T-helper 22 cell (primary cell): ENCODE measurements around the gene RACGAP1.

Experiments used
- DNase-seq: peaks from one replicate; pipeline ENCODE4 v3.0.0-alpha.2; 2020; ENCODE audit warnings: low read depth

The RACGAP1 gene

DNA sequence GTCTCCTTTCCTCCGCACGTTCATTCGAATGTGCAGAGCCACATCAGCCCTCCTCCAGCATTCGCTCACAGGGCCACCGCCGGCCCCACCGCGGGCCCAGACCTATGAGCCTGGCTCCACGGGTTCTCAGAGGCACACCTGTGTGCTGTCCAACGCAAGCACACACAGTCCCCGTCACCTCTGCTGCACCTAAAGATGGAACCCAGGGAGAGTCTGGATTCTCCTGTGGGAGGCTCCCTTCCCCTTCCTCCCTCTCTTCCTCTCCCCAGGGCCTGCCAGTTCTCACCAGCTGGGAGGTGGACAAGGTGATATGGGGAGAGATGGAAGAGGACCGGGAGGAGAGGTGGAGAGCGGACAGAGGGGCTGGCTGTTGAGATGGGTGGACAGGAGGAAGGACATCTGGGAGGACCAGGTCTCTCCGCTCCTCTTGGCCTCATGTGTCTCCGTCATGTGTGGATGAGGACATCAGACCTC, 57.5 kb downstream of the RACGAP1 start:
- DNase-seq, result no peak

DNA sequence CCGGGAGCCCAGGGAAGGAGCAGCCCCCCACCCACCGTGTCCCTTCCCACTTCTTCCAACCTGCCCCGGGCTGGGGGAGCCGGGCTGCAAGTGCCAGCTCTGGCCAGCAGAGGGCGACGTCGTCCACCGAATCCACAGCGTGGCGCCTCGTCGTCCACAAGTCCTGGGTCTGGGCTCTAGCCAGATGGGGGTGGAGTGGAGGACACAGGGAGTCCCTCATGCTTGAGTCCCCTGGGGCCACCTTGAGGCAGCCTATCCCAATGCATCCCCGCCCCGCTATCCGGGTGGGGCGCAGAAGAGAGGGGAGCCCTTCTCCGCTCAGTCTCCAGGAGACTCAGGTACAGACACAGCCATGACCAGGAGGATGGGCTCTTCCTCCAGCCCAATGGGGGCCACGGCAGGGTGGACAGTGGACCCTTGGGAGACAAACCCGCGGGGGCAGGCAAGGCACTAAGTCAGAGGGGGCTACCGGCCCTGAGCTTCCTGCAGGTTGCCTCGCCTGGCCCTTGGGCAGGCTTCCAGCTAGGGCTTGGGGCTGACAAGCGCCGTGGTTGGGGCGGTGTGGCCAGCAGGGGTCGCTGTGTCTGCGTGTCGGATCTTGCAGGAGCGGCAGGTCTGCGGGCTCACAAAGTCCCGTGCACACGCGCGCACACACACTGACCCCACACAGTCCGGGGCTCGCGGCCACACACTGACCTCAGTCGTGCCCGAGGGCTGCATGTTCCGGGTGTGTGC, 58.1 kb downstream of the RACGAP1 start:
- peak; percentile 70 for DNase-seq

DNA sequence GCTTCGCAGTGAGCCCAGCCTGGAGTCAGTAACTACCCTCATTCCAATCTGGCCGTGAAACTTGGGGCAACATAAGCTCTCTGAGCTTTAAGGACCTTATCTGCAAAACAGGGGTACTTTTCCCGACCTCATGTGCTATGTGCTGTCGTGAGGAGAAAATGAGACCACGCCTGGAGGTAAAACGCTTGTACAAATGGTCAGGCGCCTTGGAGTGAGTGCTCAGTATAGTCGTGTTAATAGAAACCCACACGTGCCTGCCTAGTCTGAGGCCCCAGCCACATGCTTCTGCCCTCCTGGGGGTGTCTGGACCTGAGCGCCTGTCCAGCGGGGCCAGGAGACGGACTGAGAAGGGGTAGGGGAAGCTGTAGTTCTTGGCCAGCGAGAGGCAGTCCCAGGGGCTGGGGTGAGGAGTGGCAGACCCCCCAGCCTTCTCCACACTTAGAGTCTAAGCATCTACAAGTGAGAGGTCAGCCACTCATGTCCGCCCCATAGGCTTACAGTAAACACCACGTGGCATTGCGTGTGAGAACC, 58.7 kb downstream of the RACGAP1 start:
- no peak for DNase-seq

DNA sequence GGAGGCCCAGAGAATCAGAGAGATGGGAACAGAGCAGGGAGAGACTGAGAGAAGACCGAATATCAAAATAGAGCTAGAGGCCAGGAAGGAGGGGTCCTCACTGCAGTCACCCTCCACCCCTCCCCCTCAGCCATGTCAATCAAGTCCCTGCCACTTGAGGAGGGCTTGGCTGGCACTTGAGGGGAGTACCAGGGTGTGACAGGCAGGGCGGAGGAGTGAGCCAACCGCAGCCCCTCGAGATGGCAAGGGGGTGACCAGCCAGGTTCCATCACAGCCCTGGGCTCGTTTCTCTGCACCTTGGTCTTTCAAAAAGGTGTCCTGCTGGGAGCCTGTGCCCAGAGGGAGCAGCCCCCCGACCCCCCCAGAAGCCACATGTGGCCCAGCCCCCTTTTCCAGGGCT, 59.5 kb downstream of the RACGAP1 start:
- no peak for DNase-seq

DNA sequence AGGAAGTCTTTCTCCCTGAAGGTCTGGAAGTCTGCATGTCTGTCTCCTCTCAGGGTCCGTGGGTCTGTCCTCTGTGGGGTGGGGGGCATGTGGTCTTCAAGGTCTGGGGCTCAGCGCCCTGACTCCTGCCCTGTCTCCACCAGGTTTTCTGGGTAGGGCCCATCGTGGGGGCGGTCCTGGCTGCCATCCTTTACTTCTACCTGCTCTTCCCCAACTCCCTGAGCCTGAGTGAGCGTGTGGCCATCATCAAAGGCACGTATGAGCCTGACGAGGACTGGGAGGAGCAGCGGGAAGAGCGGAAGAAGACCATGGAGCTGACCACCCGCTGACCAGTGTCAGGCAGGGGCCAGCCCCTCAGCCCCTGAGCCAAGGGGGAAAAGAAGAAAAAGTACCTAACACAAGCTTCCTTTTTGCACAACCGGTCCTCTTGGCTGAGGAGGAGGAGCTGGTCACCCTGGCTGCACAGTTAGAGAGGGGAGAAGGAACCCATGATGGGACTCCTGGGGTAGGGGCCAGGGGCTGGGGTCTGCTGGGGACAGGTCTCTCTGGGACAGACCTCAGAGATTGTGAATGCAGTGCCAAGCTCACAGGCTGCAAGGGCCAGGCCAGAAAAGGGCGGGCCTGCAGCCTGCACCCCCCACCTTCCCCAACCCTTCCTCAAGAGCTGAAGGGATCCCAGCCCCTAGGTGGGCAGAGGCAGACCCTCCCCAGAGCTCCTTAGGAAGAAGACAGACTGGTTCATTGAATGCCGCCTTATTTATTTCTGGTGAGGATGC, 60.3 kb downstream of the RACGAP1 start:
- DNase-seq, result no peak

DNA sequence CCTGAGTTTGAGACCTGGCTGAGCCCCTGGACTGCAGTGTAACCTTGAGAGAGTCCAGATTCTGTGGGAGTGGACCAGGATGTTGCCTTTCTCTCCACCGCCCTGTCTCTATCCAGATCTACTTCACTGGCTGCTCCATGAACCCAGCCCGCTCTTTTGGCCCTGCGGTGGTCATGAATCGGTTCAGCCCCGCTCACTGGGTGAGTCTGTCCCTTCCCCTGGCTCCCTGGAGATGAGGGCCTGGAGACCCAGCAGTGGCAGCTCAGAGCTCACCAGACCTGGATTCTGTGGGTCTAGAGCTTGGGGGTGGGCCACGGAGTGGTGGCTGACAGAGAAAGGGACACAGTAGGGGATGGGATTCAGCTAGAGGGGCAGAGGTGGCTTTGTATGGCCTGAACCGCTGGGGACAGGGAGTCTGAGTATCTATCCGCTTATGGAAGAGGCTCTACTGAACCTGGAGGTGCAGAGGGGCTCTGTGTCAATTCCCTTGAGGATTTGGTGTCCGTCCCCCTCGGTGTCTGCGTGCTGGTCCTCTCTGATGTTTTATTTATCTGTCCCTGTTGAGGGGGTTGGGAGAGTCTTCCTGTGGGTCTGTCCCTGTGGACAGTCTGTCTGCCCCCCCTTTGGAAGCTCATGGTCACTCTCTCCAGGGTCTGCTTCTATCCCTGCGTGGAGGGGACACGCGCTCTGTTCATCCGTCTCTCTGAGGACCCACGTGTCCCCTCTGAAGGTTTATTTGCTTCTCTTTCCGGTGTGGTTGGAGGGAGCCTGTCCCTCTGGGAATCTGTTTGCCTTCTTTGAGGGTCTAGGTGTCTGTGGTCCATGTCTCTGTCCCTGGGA, 61.1 kb downstream of the RACGAP1 start:
- no peak for DNase-seq

DNA sequence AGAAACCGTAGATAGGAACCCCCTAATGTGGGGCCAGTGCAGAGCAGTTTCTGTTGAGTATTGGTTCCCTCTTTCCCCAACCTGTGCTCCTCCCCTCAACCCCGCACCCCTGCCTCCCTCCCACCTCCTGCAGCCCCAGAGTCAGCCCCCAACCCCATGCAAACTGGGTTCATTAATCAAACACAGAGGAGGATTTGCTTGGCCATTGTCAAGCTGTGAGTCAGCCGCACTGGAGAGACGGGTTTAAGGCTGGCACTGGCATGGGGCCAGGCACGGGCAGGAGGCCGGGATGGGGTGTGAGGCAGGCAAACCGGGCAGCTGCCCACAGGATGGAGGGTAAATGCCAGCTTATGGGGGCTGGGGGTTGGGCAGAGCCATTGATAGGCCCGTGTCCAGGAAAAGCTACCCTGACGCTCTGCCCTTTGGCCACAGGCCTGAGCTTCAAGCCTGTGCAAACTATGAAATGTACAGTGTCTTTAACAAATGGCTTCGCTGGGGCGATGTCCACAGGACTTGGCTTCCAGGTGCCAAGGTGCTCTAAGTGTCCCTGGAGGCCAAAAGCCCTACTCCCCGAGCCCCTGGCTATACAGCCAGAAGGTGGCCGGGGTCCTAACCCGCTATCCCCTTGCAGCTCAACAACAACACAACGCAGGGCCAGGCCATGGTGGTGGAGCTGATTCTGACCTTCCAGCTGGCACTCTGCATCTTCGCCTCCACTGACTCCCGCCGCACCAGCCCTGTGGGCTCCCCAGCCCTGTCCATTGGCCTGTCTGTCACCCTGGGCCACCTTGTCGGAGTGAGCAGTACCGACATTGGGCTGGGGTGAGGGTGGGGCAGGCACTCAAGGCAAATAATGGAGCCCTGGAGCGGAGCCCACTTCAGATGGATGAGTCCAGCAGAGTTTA, 62.2 kb downstream of the RACGAP1 start:
- no peak for DNase-seq

DNA sequence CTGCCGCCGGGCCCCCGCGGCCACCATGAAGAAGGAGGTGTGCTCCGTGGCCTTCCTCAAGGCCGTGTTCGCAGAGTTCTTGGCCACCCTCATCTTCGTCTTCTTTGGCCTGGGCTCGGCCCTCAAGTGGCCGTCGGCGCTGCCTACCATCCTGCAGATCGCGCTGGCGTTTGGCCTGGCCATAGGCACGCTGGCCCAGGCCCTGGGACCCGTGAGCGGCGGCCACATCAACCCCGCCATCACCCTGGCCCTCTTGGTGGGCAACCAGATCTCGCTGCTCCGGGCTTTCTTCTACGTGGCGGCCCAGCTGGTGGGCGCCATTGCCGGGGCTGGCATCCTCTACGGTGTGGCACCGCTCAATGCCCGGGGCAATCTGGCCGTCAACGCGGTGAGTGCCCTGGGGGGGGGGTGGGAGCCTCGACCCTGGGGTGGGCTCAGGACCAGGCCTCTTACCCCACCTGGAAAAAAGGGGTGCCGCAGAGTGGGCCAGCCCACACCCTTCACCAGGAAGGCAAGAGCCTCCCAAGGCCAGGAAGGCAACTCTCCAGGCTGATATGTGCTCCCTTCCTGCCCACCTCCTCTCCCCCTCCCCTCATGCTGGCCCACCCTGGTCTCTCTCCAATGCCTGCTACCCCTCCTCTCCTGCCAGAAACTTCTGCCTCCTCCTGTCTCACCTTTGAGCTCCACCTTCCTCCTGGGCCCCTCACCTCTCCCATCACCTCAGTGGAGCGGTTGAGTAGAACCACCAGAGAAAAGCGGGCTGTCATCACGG, 63.1 kb downstream of the RACGAP1 start:
- DNase-seq, result no peak

DNA sequence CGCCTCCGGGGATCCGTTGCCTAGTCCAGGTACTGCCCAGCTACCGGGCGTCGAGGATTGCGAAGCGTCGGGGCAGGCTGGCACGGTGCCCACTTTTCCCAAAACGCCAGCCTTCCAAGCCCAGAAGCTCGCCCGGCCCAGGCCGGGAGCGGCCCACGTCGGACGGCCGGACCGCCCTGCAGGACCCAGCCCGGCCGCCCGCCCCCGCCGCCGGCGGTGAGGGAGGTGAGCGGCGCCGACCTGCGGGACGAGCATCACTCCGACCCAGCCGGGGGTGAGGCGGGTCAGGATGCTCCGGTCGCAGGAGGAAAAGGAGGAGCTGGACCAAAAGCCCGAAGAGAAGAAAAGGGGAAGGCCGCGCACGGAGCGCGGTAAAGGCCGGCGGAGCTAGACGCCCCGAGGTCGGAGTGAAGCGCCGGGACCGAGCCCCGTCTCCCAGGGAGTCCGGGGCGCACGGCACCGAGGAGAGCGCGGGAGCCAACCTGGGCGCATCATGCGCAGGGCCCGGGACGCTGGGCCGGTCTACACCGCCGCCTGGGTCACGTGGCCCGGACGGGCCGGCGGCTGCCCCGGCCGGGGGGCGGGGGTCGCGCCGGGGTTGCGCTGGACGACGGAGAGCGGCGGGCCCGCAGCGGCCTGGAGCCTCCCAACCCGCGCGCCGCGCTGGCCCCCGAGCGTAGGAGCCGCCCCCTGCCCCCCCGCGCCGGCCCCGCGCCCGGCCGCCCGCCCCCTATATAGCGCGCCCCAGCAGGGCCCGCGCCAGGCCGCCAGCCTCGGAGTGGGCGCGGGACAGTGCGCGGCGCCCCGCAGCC, 64.0 kb downstream of the RACGAP1 start, which contains the start of gene AQP5:
Gene AQP5, plus strand, starts transcription at position 762 of the 812 bp plus-strand sequence. CDS start 146 bp downstream, outside the sequence.
- DNase-seq, result no peak

DNA sequence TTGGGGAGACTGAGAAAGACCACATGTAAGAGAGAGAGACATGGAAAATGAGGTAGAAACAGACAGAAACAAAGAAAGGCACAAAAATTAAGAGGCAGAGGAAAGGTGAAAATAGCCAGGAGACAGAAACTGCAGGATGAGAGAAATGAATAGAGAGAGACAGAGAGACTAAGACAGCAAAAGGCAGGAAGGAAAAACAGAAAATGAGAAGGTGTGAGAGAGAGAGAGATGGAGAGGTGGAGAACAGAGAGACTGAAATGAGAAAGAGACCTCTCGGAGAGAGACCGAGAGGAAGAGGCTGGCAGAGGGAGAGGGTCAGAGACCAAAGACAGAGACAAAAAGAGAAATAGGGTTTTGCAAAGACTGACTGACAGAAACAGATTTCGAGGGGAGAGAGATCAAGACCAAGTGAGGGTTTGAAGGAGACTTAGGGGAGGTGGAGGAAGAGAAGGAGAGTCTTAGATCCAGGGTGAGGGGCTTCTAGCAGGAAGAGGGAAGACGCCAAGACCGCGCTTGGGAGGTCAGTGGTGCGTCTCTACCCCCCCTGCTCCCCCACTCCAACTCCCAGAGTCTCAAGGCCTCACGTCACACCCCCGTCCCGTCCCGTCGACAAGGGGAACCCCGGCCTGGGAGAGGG, 64.7 kb downstream of the RACGAP1 start:
- no peak for DNase-seq

DNA sequence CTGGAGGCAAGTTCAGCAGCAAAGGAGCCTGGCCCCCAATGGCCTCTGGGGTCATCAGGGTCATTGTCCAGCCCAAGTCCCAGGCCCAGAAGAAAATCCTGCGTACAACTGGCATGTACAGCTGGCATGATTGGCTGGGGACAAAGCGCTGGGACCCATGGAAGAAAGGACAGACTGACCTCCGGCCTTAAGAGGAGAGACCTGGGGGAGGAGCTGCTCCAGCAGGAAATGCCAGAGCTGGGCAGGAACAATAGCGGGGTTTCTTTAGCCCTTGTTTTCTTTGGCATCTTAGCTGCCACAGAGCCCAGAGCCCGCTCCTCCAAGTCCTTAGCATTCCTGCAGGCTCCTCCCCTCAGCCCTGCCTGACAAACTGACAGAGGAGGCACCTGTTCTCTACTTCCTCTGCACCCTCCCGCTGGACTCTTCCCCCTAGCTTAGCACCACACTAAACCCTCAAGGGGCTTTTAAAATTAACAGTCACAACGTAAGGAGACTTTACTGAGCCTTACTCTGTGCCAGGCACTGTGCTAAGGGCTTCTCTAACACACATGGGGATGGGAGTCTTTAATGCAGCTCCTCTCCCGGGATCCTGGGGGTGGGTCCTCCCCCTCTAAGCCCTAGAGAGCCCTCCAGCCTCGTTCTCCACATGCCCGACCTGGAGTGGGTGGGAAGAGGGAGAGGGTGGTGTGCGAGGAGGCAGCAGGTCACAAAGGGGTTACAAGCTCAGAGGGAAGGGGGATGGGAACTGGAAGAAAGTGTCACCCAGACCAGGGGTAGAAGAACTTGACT, 65.4 kb downstream of the RACGAP1 start:
- DNase-seq, result no peak

DNA sequence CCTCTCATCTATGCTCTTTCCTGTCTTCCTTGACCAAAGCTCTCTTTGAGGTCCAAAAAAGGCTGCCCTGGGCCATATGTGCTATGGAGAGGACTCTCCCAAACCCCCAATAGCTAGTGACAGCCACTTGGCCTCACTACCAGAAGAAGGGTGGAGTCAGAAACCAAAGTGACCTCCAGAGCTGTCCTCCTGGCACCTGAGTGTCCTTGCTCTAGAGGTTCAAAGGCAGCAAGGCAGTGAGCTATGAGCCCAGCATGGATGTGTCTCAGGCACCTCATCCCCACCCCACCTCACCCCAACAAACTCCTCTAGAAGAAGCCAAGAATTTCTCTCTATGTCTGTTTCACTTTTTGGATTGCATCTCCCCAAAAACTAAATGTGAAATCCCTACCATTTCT, 67.7 kb downstream of the RACGAP1 start:
- no peak for DNase-seq

DNA sequence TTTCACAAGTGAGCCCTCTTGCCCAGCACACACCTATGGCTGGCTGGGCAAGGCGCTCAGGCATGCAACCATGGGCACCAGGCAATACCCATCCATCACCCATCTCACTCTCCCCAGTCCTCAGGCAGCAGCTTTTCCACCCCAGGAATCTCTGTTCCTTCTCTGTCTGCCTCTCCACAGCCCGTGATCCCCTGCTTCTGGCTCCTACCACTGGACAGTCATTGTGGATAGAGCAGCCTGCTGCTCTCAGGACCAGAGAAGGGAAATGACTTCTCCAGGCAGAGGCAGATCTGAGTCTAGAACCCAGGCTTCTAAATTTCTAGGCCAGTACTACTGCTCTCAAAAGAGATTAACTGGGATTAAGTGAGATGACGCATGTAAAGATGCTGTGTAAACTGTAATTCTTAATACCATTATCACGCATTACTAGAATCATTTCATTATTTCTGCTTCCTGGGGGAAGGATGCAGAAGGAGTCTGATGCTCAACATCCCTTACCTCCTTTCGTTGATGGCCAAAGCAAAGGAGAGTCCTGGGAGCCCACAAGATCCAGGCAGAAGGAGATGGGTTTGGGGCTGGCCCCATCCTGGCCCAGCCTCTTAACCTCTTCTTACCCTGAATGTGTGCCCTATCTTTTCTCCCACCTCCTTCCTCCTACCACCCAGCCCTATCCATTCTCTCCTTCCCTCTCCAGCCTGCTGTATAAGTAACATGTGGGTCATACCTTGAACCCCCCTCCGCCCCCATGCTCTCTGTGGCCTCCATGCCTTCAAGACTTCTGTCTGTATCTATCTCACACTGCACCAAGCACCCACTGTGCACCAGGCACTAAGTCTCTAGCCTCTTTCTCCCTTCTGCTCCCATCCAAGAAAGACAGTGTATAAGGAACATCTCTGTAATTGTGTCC, 68.4 kb downstream of the RACGAP1 start:
- DNase-seq, result no peak

DNA sequence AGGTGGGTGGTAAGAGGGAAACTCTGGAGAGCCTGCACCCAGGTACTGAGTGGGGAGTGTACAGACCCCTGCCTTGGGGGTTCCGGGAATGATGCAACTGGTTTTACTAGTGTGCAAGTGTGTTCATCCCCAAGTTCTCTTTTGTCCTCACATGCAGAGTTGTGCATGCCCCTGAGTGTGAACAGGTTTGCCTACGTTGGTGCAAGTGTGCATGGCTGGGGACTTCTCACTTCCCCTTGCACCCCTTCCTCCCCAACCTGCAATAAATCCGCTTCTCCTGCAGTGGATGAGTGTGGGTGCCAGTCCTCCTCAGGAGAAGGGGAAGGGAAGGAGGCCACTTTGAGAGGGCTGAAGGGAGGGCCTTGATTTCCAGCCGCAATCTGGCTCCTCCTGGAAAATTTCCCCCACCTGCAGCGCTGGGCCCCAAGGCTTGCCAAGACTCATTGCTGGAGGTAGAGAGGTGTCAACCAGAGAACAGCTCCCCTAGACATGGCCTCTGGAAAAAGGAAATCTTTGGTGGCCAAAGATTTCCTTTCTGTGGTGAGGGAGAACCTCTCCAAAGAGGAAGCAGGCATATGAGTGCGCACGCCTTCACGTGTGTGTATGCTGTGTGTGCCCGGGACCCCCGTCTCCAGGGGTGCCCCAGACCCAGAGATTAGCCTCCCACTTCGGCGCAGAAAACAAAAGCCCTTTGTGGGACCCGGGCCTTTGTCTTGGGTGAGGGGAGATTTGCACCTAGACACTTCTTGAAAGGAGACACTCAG, 69.2 kb downstream of the RACGAP1 start:
- no peak for DNase-seq

DNA sequence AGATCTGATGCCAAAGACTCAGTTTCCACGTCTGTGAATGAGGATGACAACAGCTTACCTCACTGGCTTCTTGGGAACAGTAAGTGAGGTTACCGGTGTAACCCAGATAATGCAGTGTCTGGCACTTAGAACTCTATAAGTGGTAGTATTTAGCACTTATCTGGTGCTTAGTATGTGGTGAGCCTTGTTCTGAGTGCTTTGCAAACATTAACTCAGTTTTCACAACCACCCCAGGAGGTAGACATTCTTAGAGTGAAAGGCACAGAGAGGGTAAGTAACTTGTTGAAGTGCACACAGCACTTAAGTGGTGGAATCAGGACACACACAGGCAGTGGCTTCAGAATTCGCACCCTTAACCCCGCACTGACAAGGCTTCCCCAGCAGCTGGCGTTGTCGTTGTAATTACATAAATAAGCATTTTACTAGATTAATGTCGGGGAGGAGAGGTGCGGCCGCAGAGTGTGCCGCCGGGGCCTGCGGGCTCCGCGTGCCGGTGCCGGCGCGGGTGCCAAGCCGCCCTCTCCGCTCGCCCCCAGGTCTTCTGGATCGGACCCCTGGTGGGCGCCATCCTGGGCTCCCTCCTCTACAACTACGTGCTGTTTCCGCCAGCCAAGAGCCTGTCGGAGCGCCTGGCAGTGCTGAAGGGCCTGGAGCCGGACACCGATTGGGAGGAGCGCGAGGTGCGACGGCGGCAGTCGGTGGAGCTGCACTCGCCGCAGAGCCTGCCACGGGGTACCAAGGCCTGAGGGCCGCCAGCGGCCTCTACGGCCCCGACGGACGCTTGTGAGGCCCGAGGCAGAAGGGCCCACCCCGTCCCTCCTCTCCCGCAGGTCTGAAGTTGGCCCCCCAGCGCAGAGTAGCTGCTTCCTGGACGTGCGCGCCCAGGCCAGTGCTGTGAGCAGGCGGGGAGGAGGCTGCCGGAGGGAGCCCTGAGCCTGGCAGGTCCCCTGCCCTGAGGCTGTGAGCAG, 70.1 kb downstream of the RACGAP1 start:
- DNase-seq, result no peak
